H9 (cell line): ENCODE measurements around the gene SLC25A12. TPM values are rescaled to one million over a fixed set of nuclear protein-coding genes. Genes with fewer than 3 reads are reported as not detected.

ENCODE experiments used
- DNase-seq: peaks from one replicate; pipeline ENCODE4 v3.0.0-alpha.2; 2017
- H2AFZ ChIP-seq: one replicate; pipeline ENCODE4 v1.6.1; 2013; ENCODE audit warnings: mild to moderate bottlenecking, low read length, control low read depth, moderate library complexity
- H2AK5ac ChIP-seq: 2 replicates; pipeline ENCODE4 v1.6.1; 2013; ENCODE audit warnings: low read length, control low read depth, mixed read lengths; ENCODE audit not compliant: insufficient read length
- H2BK120ac ChIP-seq: one replicate; pipeline ENCODE4 v1.6.1; 2013; ENCODE audit warnings: low read depth, mild to moderate bottlenecking, low read length, control low read depth, inconsistent platforms; ENCODE audit not compliant: poor library complexity, severe bottlenecking
- H2BK12ac ChIP-seq: 2 replicates; pipeline ENCODE4 v1.6.1; 2013; ENCODE audit warnings: low read length, control low read depth, mixed read lengths, low read depth; ENCODE audit not compliant: insufficient read length
- H2BK15ac ChIP-seq: 2 replicates; pipeline ENCODE4 v1.6.1; 2013; ENCODE audit warnings: low read depth, low read length, control low read depth
- H2BK20ac ChIP-seq: one replicate; pipeline ENCODE4 v1.6.1; 2013; ENCODE audit warnings: low read depth, mild to moderate bottlenecking, low read length, control low read depth, inconsistent platforms; ENCODE audit not compliant: poor library complexity, severe bottlenecking
- H2BK5ac ChIP-seq: 2 replicates; pipeline ENCODE4 v1.6.1; 2013; ENCODE audit warnings: low read length, control low read depth, mixed read lengths; ENCODE audit not compliant: insufficient read length
- H3K14ac ChIP-seq: 2 replicates; pipeline ENCODE4 v1.6.1; 2013; ENCODE audit warnings: low read length, control low read depth; ENCODE audit not compliant: insufficient read depth
- H3K18ac ChIP-seq: 2 replicates; pipeline ENCODE4 v1.6.1; 2013; ENCODE audit warnings: low read depth, mild to moderate bottlenecking, mixed read lengths, low read length, control low read depth; ENCODE audit not compliant: insufficient read length
- H3K23ac ChIP-seq: 2 replicates; pipeline ENCODE4 v1.6.1; 2013; ENCODE audit warnings: low read length, control low read depth, mixed read lengths, low read depth; ENCODE audit not compliant: insufficient read length
- H3K23me2 ChIP-seq: 2 replicates; pipeline ENCODE4 v1.6.1; 2013; ENCODE audit warnings: low read depth, mild to moderate bottlenecking, mixed read lengths, low read length, control low read depth; ENCODE audit not compliant: insufficient read length, poor library complexity, severe bottlenecking
- H3K27ac ChIP-seq: 2 replicates; pipeline ENCODE4 v1.5.1; 2013; ENCODE audit warnings: low read length, control low read depth, mixed read lengths, low read depth; ENCODE audit not compliant: insufficient read length
- H3K27me3 ChIP-seq: 2 replicates; pipeline ENCODE4 v1.6.1; 2013; ENCODE audit warnings: low read length, control low read depth, inconsistent platforms; ENCODE audit not compliant: insufficient read depth
- H3K4ac ChIP-seq: 2 replicates; pipeline ENCODE4 v1.6.1; 2013; ENCODE audit warnings: low read depth, mild to moderate bottlenecking, control low read depth, inconsistent platforms, low read length, moderate library complexity
- H3K4me1 ChIP-seq: 2 replicates; pipeline ENCODE4 v1.6.1; 2013; ENCODE audit warnings: low read length, control low read depth, inconsistent platforms; ENCODE audit not compliant: insufficient read depth
- H3K4me2 ChIP-seq: 2 replicates; pipeline ENCODE4 v1.6.1; 2013; ENCODE audit warnings: low read length, control low read depth, mixed read lengths; ENCODE audit not compliant: insufficient read length, insufficient read depth
- H3K56ac ChIP-seq: 2 replicates; pipeline ENCODE4 v1.6.1; 2013; ENCODE audit warnings: low read depth, mild to moderate bottlenecking, mixed read lengths, low read length, control low read depth; ENCODE audit not compliant: insufficient read length
- H3K79me1 ChIP-seq: 2 replicates; pipeline ENCODE4 v1.6.1; 2013; ENCODE audit warnings: low read depth, mild to moderate bottlenecking, moderate library complexity, low read length, control low read depth, inconsistent platforms; ENCODE audit not compliant: insufficient read depth, poor library complexity, severe bottlenecking
- H3K79me2 ChIP-seq: 2 replicates; pipeline ENCODE4 v1.6.1; 2013; ENCODE audit warnings: low read length, control low read depth, inconsistent platforms; ENCODE audit not compliant: insufficient read depth
- H3K9ac ChIP-seq: 2 replicates; pipeline ENCODE4 v1.6.1; 2013; ENCODE audit warnings: low read length, control low read depth, mixed read lengths; ENCODE audit not compliant: insufficient read length; ENCODE audit errors: extremely low read depth
- H3K9me3 ChIP-seq: one replicate; pipeline ENCODE4 v1.6.1; 2013; ENCODE audit warnings: low read depth, low read length, inconsistent platforms; ENCODE audit not compliant: control insufficient read depth
- H3T11ph ChIP-seq: one replicate; pipeline ENCODE4 v1.6.1; 2013; ENCODE audit warnings: mild to moderate bottlenecking, low read length, control low read depth, inconsistent platforms
- H4K20me1 ChIP-seq: one replicate; pipeline ENCODE4 v1.6.1; 2013; ENCODE audit not compliant: control insufficient read depth, insufficient read length, insufficient read depth
- H4K5ac ChIP-seq: 2 replicates; pipeline ENCODE4 v1.6.1; 2013; ENCODE audit warnings: low read depth, mild to moderate bottlenecking, mixed read lengths, low read length, control low read depth; ENCODE audit not compliant: insufficient read length
- H4K8ac ChIP-seq: replicated peaks from 2 replicates; pipeline ENCODE4 v1.6.1; 2013; ENCODE audit warnings: low read length, control low read depth, mixed read lengths, low read depth; ENCODE audit not compliant: insufficient read length
- H4K91ac ChIP-seq: 2 replicates; pipeline ENCODE4 v1.6.1; 2013; ENCODE audit warnings: low read depth, mild to moderate bottlenecking, moderate library complexity, mixed read lengths, low read length, control low read depth; ENCODE audit not compliant: insufficient read length
- H3K27ac Mint-ChIP-seq, 3 experiments: 2 replicates in 2 of 3; 3 replicates in 1 of 3; pipeline ENCODE4 v1.8.0; 2020 to 2021; ENCODE audit warnings: mixed read lengths in 3 of 3, mild to moderate bottlenecking in 1 of 3, moderate library complexity in 1 of 3
- H3K27me3 Mint-ChIP-seq: 2 replicates; pipeline ENCODE4 v1.8.0; 2021; ENCODE audit warnings: low read depth, mild to moderate bottlenecking, moderate library complexity, mixed read lengths
- H3K36me3 Mint-ChIP-seq, 3 experiments: 2 replicates in 2 of 3; 3 replicates in 1 of 3; pipeline ENCODE4 v1.8.0; 2020 to 2021; ENCODE audit warnings: low read depth in 3 of 3, mixed read lengths in 3 of 3; ENCODE audit not compliant: insufficient read depth in 1 of 3
- H3K4me1 Mint-ChIP-seq, 2 experiments: 2 replicates each; pipeline ENCODE4 v1.8.0; 2020; ENCODE audit warnings: mixed read lengths in 2 of 2
- H3K4me3 Mint-ChIP-seq, 2 experiments: 2 replicates in 1 of 2; 3 replicates in 1 of 2; pipeline ENCODE4 v1.8.0; 2020 to 2021; ENCODE audit warnings: mild to moderate bottlenecking in 2 of 2, mixed read lengths in 2 of 2, moderate library complexity in 1 of 2
- H3K9me3 Mint-ChIP-seq, 2 experiments: 2 replicates in 1 of 2; 3 replicates in 1 of 2; pipeline ENCODE4 v1.8.0; 2020; ENCODE audit warnings: mild to moderate bottlenecking in 2 of 2, mixed read lengths in 2 of 2, moderate library complexity in 1 of 2
- CTCF ChIP-seq: fragments of 200-600 bp; sonication (generic); conservative IDR thresholded peaks from 3 replicates; pipeline ENCODE4 v1.8.0; 2021; ENCODE audit warnings: antibody characterized with exemption, mild to moderate bottlenecking
- WGBS: extraction: QIAGEN DNeasy Blood & Tissue Kit; methylation state at CpG from one replicate; pipeline ENCODE4 v1.1.7; 2013; ENCODE audit warnings: missing lambda C conversion rate, low lambda C conversion rate, mixed read lengths; ENCODE audit not compliant: insufficient read length; ENCODE audit errors: extremely low coverage; 5-methylcytosine and 5-hydroxymethylcytosine counted together
- total RNA-seq: library from RNA; stranded (reverse); gene quantifications from 2 replicates; pipeline ENCODE4 v1.2.1, GENCODE V29; 2021

SLC25A12 gene
- total RNA-seq, 1 experiment from 2014 or later, result 10.1 TPM

- no peaks in the 10 kb centered on the region for H3K27me3 Mint-ChIP-seq
- peaks cover 2 to 31% (median 22%) of the 10 kb centered on the region in 3 experiments; a peak in 5 of 7 replicates for H3K36me3 Mint-ChIP-seq
- H2BK15ac ChIP-seq, result no peak overlapping the region
Measured at GRCh38 chr2:171742760-171743159, 151.3 kb downstream of the SLC25A12 start.

More at GRCh38 chr2:171742760-171743159, 151.3 kb downstream of the SLC25A12 start:
- H3K9me3 Mint-ChIP-seq, result no peaks in the 10 kb centered on the region
- Histone ChIP-seq H3K27me3 (no peaks in the 10 kb centered on the region), H2AK5ac (no peak overlapping the region), H3K9me3 (no peaks in the 10 kb centered on the region), H2BK12ac (no peak overlapping the region), H2AFZ (no peak overlapping the region), H3K27ac (no peak overlapping the region), H4K5ac (no peak overlapping the region), H3K9ac (no peak overlapping the region), H2BK20ac (no peak overlapping the region), H4K91ac (no peak overlapping the region), H2BK120ac (no peak overlapping the region), H3K14ac (no peak overlapping the region), H3K56ac (no peak overlapping the region), H3K23ac (no peak overlapping the region), H3K4me1 (no peaks in the 10 kb centered on the region), H3K23me2 (no peaks in the 10 kb centered on the region), H3T11ph (no peak overlapping the region), H3K4me2 (no peak overlapping the region), H3K18ac (no peak overlapping the region), H3K79me2 (no peaks in the 10 kb centered on the region), H4K8ac (no peak overlapping the region), H3K4ac (no peak overlapping the region), H2BK5ac (no peak overlapping the region), H3K79me1 (no peaks in the 10 kb centered on the region), H4K20me1 (no peaks in the 10 kb centered on the region)
- peak overlapping the region in 2 of 3 experiments; percentile 14 to 78; a peak in 3 of 7 replicates for H3K27ac Mint-ChIP-seq
- no CpG with 5 or more reads among the region's 1 CpG for WGBS
- H3K4me3 Mint-ChIP-seq, result no peak overlapping the region
- no peaks in the 10 kb centered on the region for H3K4me1 Mint-ChIP-seq
- no peak for TF ChIP-seq CTCF
- no peak for DNase-seq
